HCT116 (cell line): ENCODE measurements around the gene DBET.
"Not testable (repeated sequence)": the region's sequence is repeated elsewhere in the genome, so short reads cannot be mapped to it uniquely, and the experiment has no call there.

Experiments
- CEBPB ChIP-seq: IDR thresholded peaks from 2 replicates; pipeline ENCODE4 v1.6.1; 2012; ENCODE audit warnings: low read depth
- TF ChIP-seq, protein P1 (sequence below), 3 experiments: fragments of 200-600 bp in 1 of 3; sonication (generic) in 1 of 3; IDR thresholded peaks in 2 of 3; conservative IDR thresholded peaks in 1 of 3; 2 replicates each; pipeline ENCODE4 v1.5.1; 2012 to 2017; ENCODE audit warnings: low read depth in 2 of 3, low read length in 2 of 3, antibody characterized with exemption in 1 of 3, borderline replicate concordance in 1 of 3, control low read depth in 1 of 3, mild to moderate bottlenecking in 1 of 3, mixed read lengths in 1 of 3, mixed run types in 1 of 3, moderate library complexity in 1 of 3; ENCODE audit not compliant: insufficient read depth in 1 of 3

DNA sequence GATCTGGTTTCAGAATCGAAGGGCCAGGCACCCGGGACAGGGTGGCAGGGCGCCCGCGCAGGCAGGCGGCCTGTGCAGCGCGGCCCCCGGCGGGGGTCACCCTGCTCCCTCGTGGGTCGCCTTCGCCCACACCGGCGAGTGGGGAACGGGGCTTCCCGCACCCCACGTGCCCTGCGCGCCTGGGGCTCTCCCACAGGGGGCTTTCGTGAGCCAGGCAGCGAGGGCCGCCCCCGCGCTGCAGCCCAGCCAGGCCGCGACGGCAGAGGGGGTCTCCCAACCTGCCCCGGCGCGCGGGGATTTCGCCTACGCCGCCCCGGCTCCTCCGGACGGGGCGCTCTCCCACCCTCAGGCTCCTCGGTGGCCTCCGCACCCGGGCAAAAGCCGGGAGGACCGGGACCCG lies 4.0 kb downstream of the DBET start:
- TF ChIP-seq, protein P1, sequence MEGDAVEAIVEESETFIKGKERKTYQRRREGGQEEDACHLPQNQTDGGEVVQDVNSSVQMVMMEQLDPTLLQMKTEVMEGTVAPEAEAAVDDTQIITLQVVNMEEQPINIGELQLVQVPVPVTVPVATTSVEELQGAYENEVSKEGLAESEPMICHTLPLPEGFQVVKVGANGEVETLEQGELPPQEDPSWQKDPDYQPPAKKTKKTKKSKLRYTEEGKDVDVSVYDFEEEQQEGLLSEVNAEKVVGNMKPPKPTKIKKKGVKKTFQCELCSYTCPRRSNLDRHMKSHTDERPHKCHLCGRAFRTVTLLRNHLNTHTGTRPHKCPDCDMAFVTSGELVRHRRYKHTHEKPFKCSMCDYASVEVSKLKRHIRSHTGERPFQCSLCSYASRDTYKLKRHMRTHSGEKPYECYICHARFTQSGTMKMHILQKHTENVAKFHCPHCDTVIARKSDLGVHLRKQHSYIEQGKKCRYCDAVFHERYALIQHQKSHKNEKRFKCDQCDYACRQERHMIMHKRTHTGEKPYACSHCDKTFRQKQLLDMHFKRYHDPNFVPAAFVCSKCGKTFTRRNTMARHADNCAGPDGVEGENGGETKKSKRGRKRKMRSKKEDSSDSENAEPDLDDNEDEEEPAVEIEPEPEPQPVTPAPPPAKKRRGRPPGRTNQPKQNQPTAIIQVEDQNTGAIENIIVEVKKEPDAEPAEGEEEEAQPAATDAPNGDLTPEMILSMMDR (IDR thresholded peaks at IDR 0.05 in 2 of 3, conservative IDR thresholded peaks at IDR 0.05 in 1 of 3; ENCODE audit: borderline replicate concordance in 1 of 3, insufficient read depth in 1 of 3, low read depth in 2 of 3, low read length in 2 of 3): not testable (repeated sequence)
- TF ChIP-seq CEBPB: not testable (repeated sequence)
